Measurements from ENCODE around the gene SETD2.
A peak's percentile ranks its signal among the peaks of the same experiment; 100 is the strongest.

The SETD2 gene

GRCh38 chr3:46979958-46980497 is 183.9 kb downstream of the SETD2 start:
- DNase-seq: no peak

GRCh38 chr3:46978985-46979944 is 184.6 kb downstream of the SETD2 start, which contains the start of gene NBEAL2:
Gene NBEAL2, plus strand, starts transcription at chr3:46979666. Its CDS starts 196 bp downstream, at chr3:46979862.
- DNase-seq: peak; percentile 66

GRCh38 chr3:46978381-46978780 is 185.5 kb downstream of the SETD2 start:
- no peak for DNase-seq

- no peak for DNase-seq
Observed at GRCh38 chr3:46977811-46978195, 186.1 kb downstream of the SETD2 start.

- DNase-seq: peak; percentile 76
Observed at GRCh38 chr3:46976326-46977190, 187.4 kb downstream of the SETD2 start, which contains the start of gene CCDC12. Gene CCDC12, minus strand, starts transcription at chr3:46976745. Its CDS starts 13 bp downstream, at chr3:46976732.

- DNase-seq: no peak
Observed at GRCh38 chr3:46974421-46975171, 189.3 kb downstream of the SETD2 start.

- no peak for DNase-seq
Observed at GRCh38 chr3:46972396-46972795, 191.5 kb downstream of the SETD2 start.

- DNase-seq: no peak
Observed at GRCh38 chr3:46971742-46972141, 192.2 kb downstream of the SETD2 start.

GRCh38 chr3:46971151-46971550 is 192.8 kb downstream of the SETD2 start:
- DNase-seq: no peak

GRCh38 chr3:46970391-46971091 is 193.4 kb downstream of the SETD2 start:
- DNase-seq: no peak

GRCh38 chr3:46968783-46969428 is 195.0 kb downstream of the SETD2 start:
- no peak for DNase-seq

- no peak for DNase-seq
Observed at GRCh38 chr3:46966811-46967210, 197.1 kb downstream of the SETD2 start.

Measured in COR-L47 (cell line).